DMS53 treated with DMSO at 0.1 percent for 48 hours (cell line): ENCODE results near the gene GNG7.
"Not testable (repeated sequence)": the region's sequence is repeated elsewhere in the genome, so short reads cannot be mapped to it uniquely, and the experiment has no call there.

Source experiments
- DNase-seq: peaks from one replicate; lab custom pipeline; 2025; ENCODE audit not compliant: unreplicated experiment; lab: John Stamatoyannopoulos, UW

GNG7 gene

DNA sequence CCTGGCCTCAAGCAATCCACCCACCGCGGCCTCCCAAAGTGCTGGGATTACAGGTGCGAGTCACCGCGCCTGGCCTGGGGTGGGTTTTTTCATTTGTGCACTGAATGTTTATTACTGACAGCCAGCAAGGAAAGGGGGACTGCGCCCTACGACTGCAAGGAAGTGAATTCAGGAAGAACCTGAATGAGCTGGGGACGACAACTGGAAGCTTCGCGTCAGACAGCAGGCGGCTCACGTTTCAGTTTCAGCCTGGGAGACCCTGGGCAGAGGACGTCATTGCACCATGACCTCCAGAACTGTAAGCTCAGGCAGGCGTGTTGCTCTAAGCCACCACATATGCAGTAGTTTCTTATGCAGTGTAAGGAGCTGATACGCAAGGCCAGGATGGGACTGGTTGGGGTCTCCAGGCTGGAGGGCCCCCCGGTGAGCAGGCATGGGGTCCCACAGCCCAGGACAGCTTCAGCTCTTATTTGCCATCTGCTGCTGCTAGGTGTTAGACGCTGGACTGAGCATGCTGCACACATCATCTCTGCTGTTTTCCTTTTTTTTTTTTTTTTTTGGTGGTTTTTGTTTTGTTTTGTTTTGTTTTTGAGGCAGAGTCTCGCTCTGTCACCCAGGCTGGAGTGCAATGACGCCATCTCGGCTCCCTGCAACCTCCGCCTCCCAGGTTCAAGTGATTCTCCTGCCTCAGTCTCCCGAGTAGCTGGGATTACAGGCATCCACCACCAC is 160.0 kb downstream of the GNG7 start:
- DNase-seq = no peak

DNA sequence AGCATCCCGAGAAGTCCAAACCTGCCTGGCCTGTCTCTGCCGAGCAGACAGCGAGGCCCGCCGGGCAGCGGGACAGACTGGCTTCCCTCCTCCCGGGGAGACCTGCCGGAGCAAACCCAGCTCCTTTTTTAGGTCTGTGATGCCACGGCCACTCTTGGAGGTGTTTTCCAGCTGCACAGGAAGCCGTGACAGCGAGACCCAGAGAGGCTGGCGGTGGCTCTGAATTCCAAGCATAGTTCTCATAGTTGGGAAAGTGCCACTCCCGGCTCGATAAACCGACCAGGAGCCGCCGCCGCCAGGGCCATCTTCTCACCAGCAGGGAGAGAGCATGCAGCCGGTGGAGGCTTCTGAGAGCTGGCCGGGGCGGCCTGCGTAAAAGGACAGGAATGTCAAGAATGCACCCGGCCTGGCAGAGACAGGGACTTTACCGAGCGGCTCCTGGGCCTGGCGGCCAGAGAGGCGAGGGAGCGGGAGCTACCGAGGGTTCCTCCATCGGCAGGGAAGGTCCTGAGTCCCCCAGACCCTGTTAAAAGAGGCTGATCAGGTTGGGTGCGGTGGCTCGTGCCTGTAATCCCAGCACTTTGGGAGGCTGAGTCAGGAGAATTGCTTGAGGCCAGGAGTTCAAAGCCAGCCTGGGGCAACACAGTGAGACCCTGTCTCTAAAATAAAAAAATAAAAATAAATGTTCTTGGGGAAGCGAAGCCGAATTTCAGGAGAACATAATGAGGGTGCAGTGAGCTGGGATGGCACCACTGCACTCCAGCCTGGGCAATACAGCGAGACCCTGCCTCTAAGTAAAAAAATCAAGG is 161.6 kb downstream of the GNG7 start:
- no peak for DNase-seq

GRCh38 chr19:2540251-2540645 is 162.2 kb downstream of the GNG7 start:
- DNase-seq = no peak

GRCh38 chr19:2538096-2538757 is 164.3 kb downstream of the GNG7 start:
- DNase-seq = no peak

- not testable (repeated sequence) for DNase-seq
Observed at GRCh38 chr19:2537584-2537983, 164.9 kb downstream of the GNG7 start.

- DNase-seq = no peak
Observed at GRCh38 chr19:2536461-2536860, 166.0 kb downstream of the GNG7 start.

DNA sequence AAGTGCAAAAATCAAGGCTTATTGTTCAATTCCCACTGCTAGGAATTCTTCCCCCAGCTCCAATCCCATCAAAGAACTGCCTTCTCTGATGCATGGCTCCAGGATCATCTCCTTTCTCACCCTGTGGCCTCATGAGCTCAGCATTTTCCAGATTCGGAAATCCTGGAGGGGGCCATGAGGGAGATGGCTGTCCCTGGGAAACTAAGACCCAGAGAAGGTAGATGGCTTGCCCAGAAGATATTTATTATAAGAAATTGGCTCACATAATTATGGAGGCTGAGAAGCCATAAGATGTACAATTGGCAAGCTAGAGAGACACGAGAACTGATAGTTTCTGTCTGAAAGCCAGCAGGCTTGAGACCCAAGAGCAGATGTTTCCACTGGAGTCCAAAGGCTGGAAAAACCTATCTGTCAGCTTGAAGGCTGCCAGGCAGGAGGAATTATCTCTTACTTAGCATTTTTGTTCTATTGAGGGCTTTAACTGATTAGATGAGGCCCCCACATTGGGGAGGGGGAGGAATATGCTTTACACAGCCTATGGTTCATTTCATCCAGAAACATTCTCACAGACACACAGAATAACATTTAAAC is 168.0 kb downstream of the GNG7 start:
- DNase-seq = no peak

GRCh38 chr19:2533686-2534422 is 168.6 kb downstream of the GNG7 start:
- no peak for DNase-seq

GRCh38 chr19:2533072-2533425 is 169.4 kb downstream of the GNG7 start:
- DNase-seq = no peak

DNA sequence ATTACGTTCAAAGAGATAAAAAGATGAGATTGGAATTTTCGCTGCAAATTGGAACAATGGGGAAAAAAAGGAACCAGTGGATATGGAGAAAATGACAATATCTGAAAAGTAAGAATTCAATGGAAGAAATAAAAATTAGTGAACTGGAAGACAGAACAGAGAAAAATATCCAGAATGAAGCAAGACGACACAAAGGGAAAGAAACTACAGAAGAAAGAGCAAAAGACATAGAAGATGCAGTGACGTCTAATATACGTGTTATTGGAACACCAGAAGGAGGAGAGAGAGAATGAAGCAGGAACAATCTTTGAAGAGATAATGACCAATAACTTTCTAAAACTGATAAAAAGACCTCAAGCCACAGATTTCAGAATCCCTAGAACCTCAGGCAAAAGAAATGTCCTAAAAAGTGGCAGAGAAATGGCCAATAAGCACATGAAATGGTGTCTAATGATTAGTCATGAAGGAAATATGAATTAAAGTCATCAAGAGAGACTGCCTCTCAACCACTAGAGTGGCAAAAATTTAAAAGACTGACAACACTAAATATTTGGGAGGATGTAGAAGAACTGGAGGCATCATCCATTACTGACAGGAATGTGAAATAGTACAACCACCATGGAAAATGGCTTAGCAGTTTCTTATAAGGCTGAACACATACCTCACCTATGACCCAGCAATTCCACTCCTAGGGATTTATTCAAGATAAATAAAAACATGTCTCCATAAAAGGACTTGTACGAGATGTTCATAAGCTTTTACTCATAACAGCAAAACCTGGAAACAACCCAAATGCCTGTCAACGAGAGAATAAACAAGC is 170.0 kb downstream of the GNG7 start:
- no peak for DNase-seq

GRCh38 chr19:2529942-2530341 is 172.6 kb downstream of the GNG7 start:
- not testable (repeated sequence) for DNase-seq

DNA sequence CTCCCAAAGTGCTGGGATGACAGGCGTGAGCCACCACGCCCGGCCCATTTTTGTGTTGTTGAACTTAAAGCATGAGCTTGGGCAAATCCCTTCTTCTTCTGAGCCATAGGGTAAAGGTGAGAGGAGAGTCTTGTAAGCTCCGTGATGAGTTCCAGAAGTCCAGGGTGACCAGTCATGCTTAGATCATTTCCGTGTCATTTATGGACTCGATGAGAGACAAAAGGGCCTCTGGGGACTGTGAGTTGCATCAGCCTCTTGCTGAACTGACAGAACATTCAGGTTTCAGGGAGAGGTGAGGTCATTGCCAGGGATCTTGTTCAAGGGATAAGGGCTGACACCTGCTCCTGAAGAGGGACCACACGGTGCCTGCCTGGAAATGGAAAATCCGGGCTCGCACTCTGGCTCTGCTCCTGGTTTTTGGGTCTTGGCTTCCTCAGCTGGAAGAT is 173.0 kb downstream of the GNG7 start:
- DNase-seq = peak; percentile 70

GRCh38 chr19:2528675-2529101 is 173.8 kb downstream of the GNG7 start:
- no peak for DNase-seq

DNA sequence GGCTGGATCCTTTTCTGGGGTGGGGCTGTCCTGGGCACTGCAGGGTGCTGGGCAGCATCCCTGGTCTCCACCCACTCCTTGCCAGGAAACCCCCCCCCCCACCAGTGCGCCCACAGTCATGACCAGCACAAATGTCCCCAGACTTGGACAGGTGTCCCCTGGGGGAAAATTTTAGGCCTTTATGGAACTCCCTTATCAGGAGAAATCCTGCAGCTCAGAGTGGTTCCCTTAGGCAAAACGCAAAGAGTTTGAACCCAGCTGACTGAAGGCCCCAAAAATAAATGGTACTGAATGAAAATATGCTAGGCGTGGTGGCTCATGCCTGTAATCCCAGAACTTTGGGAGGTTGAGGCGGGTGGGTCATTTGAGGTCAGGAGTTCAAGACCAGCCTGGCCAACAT is 174.8 kb downstream of the GNG7 start:
- DNase-seq = no peak

DNA sequence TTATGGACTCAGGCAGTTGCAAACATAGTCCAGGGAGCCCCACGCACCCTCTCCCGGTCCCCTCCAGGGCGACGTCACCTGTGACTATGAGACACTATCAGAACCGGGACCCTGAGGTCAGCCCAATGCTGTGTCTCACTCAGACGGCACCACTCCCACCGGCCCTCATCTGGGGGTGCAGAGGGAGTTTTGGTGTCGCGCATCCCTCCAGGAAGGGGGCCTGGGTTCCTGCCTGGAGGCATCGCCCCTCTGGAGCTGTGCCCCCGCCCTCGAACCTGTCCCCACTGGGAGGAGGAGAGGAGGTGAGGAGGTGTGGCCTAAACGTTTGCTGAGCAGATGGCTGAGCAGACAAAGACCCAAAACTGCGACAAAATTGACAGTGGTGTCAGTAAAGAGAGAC is 175.3 kb downstream of the GNG7 start:
- no peak for DNase-seq

GRCh38 chr19:2524840-2525723 is 177.4 kb downstream of the GNG7 start:
- DNase-seq = no peak

DNA sequence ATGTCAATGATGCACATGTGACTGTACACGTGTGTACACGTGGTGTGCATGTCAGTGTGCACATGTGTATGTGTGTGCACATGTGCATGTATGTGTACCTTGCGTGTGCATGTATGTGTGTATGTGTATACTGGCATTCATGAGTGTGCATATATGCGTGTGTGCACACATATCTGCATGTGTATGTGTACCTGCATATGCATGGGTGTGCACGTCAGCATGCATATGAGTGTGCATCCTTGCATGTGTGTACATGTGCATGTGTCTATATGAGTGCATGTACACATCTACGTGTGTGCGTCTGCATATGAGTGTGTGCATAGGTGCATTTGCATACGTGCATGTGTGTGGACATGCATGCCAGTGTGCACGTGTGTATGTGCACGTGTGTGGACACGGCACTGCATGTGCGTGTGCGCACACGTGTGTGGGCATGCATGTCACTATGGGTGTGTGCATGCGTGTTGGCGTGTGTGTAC is 178.1 kb downstream of the GNG7 start:
- no peak for DNase-seq

GRCh38 chr19:2523630-2524311 is 178.7 kb downstream of the GNG7 start:
- no peak for DNase-seq
